CD4-positive, CD25-positive, alpha-beta regulatory T cell (primary cell): ENCODE data around the gene AK1. TPM values are rescaled to one million over a fixed set of nuclear protein-coding genes. Genes with fewer than 3 reads are reported as not detected.
"Not testable (repeated sequence)": the region's sequence is repeated elsewhere in the genome, so short reads cannot be mapped to it uniquely, and the experiment has no call there.

Source experiments
- ATAC-seq, 2 donors: fragments of 150-1000 bp; cut with Tn5 transposase; one replicate each; pipeline ENCODE4 v1.10.0; 2021; ENCODE audit warnings: low read depth in 2 of 2, moderate number of reproducible peaks in 2 of 2, moderate library complexity in 1 of 2
- DNase-seq, 3 donors: peaks; one replicate each; pipeline versions ENCODE4 v3.0.0 to v3.0.0-alpha.2; 2012 to 2022; ENCODE audit warnings: mixed read lengths in 1 of 3
- H3K27ac ChIP-seq: one replicate; pipeline ENCODE4 v1.7.0; 2013; ENCODE audit warnings: mild to moderate bottlenecking, low read length; ENCODE audit not compliant: insufficient read depth, poor library complexity, severe bottlenecking
- H3K27me3 ChIP-seq: one replicate; pipeline ENCODE4 v1.7.0; 2013; ENCODE audit warnings: low read length; ENCODE audit not compliant: control insufficient read depth, insufficient read depth
- H3K36me3 ChIP-seq: one replicate; pipeline ENCODE4 v1.7.0; 2013; ENCODE audit warnings: mild to moderate bottlenecking, low read length, moderate library complexity; ENCODE audit not compliant: control insufficient read depth, insufficient read depth
- H3K4me1 ChIP-seq: 2 replicates; pipeline ENCODE4 v1.7.0; 2013; ENCODE audit warnings: mild to moderate bottlenecking, low read length; ENCODE audit not compliant: insufficient read depth, control insufficient read depth, poor library complexity, severe bottlenecking
- H3K4me3 ChIP-seq: one replicate; pipeline ENCODE4 v1.7.0; 2013; ENCODE audit warnings: low read depth, mild to moderate bottlenecking, low read length, moderate library complexity
- H3K9me3 ChIP-seq, 2 experiments: 1 replicate in 1 of 2; 2 replicates in 1 of 2; pipeline ENCODE4 v1.7.0; 2013; ENCODE audit warnings: low read length in 2 of 2, mild to moderate bottlenecking in 1 of 2, moderate library complexity in 1 of 2; ENCODE audit not compliant: control insufficient read depth in 2 of 2
- H3K27ac Mint-ChIP-seq, 3 donors: one replicate each; pipeline ENCODE4 v1.8.0; 2020 to 2022; ENCODE audit warnings: mild to moderate bottlenecking in 3 of 3, mixed read lengths in 3 of 3, moderate library complexity in 2 of 3
- H3K27me3 Mint-ChIP-seq: one replicate; pipeline ENCODE4 v1.8.0; 2022; ENCODE audit warnings: mild to moderate bottlenecking, mixed read lengths
- H3K36me3 Mint-ChIP-seq: one replicate; pipeline ENCODE4 v1.8.0; 2020; ENCODE audit warnings: mixed read lengths
- H3K4me1 Mint-ChIP-seq, 4 donors: one replicate each; pipeline ENCODE4 v1.8.0; 2020 to 2022; ENCODE audit warnings: mixed read lengths in 4 of 4, mild to moderate bottlenecking in 1 of 4
- H3K4me3 Mint-ChIP-seq, 4 donors: one replicate each; pipeline ENCODE4 v1.8.0; 2020 to 2022; ENCODE audit warnings: mild to moderate bottlenecking in 4 of 4, mixed read lengths in 4 of 4, moderate library complexity in 3 of 4
- H3K9me3 Mint-ChIP-seq, 7 donors: one replicate each; pipeline ENCODE4 v1.8.0; 2020 to 2022; ENCODE audit warnings: mixed read lengths in 7 of 7, mild to moderate bottlenecking in 3 of 7, moderate library complexity in 2 of 7
- polyA plus RNA-seq, 4 donors: library from polyadenylated mRNA; unstranded; fragments of 300-500 nt; fragmentation: Illumina TruSeq; gene quantifications; one replicate each; pipeline ENCODE4 v1.2.3, GENCODE V29; 2021
- total RNA-seq: library from RNA; stranded (reverse); gene quantifications from one replicate; pipeline ENCODE4 v1.2.3, GENCODE V29; 2022

AK1 gene
- total and polyA plus RNA-seq, 5 donors from 2014 or later, result 0.08 to 84.7 (median 0.29) TPM

DNA sequence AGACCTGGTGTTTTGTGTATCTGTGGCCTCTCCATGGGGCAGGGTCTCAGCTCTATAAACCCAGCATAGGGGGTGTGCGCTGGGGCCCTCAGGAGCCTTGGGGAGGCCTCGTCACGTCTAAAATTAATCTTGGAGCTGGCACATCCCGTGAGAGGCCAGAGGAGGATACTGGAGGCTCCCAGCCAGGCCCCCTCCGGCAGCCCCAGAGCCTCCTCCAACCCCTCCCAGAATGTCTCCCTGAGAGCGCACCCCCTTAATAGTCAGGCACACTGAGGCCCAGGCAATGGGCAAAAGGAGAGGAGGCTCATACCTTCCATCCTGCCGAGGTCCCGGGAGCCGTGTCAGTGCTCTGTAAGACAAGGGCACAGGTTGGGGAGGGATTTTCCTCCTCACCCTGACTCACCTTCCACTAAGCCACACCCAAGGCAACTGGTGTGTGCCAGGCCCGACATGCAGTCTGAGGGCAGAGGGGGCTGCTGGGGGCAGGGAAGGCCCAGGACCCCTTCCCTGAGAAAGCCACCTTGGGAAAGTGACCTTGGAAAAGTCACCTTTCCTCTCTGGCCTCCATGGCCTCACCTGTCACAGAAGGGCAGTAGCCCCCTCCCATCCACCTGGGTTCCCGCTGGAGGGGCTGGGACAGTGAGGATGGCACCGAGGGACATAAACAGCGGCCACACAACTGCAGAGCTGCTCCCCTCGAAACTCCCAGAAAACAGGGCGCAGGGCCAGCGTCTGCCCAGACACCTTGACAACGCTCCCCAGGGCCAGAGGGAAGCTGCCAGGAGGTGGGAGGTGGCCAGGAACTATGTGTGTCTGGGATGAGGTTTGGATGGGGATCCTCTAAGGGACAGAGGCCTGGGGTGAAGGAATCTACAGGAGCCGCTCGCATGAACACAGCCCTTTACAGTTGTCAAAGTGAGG is 2.9 kb downstream of the AK1 start:
- Mint-ChIP-seq H3K27me3 (no peaks in the 10 kb centered on the region), H3K27ac (no peak overlapping the region), H3K4me1 (peaks cover 0 to 16% (median 4%) of the 10 kb centered on the region in 4 donors), H3K9me3 (no peaks in the 10 kb centered on the region), H3K36me3 (peaks cover 12% of the 10 kb centered on the region), H3K4me3 (no peak overlapping the region)
- no peaks in the 10 kb centered on the region for H3K27me3 ChIP-seq
- ATAC-seq, result no peak
- DNase-seq, result no peak
- no peak overlapping the region for H3K4me3 ChIP-seq
- H3K27ac ChIP-seq, result no peak overlapping the region
- no peaks in the 10 kb centered on the region for H3K9me3 ChIP-seq
- H3K36me3 ChIP-seq, result no peaks in the 10 kb centered on the region
- H3K4me1 ChIP-seq, result peaks cover 9% of the 10 kb centered on the region

GRCh38 chr9:127873886-127874285 is 3.6 kb downstream of the AK1 start:
- no peaks in the 10 kb centered on the region for H3K9me3 Mint-ChIP-seq
- Histone ChIP-seq H3K9me3 (no peaks in the 10 kb centered on the region), H3K36me3 (no peaks in the 10 kb centered on the region), H3K27ac (no peak overlapping the region), H3K4me3 (no peak overlapping the region), H3K27me3 (no peaks in the 10 kb centered on the region), H3K4me1 (peaks cover 9% of the 10 kb centered on the region)
- peaks cover 9% of the 10 kb centered on the region for H3K36me3 Mint-ChIP-seq
- DNase-seq (no peak), ATAC-seq (no peak)
- peaks cover 0 to 16% (median 4%) of the 10 kb centered on the region in 4 donors for H3K4me1 Mint-ChIP-seq
- H3K4me3 Mint-ChIP-seq, result no peak overlapping the region
- H3K27ac Mint-ChIP-seq, result no peak overlapping the region
- no peaks in the 10 kb centered on the region for H3K27me3 Mint-ChIP-seq

DNA sequence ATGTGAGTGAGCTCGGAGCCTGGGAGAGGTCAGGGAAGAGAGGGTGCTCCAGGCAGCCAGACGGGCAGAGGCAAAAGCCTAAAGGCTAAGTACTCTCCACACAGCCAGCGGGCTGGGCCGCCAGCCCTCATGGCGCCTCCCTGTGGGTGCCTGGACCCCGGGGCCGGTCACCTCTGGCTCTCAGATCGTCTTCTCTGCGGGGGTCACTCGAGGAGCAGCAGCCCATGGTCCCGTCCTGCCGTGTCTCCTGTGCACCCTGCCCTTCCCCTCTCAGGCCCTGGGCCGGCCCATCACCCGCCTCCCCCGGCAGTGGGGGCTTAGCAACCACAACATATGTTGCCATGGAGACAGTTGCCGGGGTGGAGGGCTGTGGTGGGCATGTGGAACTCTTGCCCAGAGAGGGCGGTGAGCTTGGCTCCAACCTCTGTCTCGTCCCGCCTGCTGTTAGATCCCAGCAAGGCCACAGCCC is 4.2 kb downstream of the AK1 start:
- H3K36me3 ChIP-seq, result no peaks in the 10 kb centered on the region
- no peak overlapping the region for H3K4me3 ChIP-seq
- H3K9me3 Mint-ChIP-seq, result no peaks in the 10 kb centered on the region
- H3K27me3 ChIP-seq, result no peaks in the 10 kb centered on the region
- no peak overlapping the region for H3K4me3 Mint-ChIP-seq
- ATAC-seq (no peak), DNase-seq (no peak)
- no peak overlapping the region for H3K27ac Mint-ChIP-seq
- H3K27me3 Mint-ChIP-seq, result no peaks in the 10 kb centered on the region
- no peak overlapping the region for H3K27ac ChIP-seq
- H3K9me3 ChIP-seq, result no peaks in the 10 kb centered on the region
- peaks cover 9% of the 10 kb centered on the region for H3K4me1 ChIP-seq
- peaks cover 0 to 13% (median 3%) of the 10 kb centered on the region in 4 donors for H3K4me1 Mint-ChIP-seq
- H3K36me3 Mint-ChIP-seq, result peaks cover 9% of the 10 kb centered on the region

GRCh38 chr9:127872369-127873222 is 4.9 kb downstream of the AK1 start:
- no peak overlapping the region for H3K27ac Mint-ChIP-seq
- H3K9me3 Mint-ChIP-seq, result no peaks in the 10 kb centered on the region
- H3K27ac ChIP-seq, result no peak overlapping the region
- H3K4me3 ChIP-seq, result no peak overlapping the region
- DNase-seq, result no peak
- no peak overlapping the region for H3K4me3 Mint-ChIP-seq
- H3K36me3 Mint-ChIP-seq, result peaks cover 9% of the 10 kb centered on the region
- no peaks in the 10 kb centered on the region for H3K36me3 ChIP-seq
- H3K27me3 Mint-ChIP-seq, result no peaks in the 10 kb centered on the region
- H3K9me3 ChIP-seq, result no peaks in the 10 kb centered on the region
- H3K27me3 ChIP-seq, result no peaks in the 10 kb centered on the region
- peaks cover 6% of the 10 kb centered on the region for H3K4me1 ChIP-seq
- ATAC-seq, result no peak
- H3K4me1 Mint-ChIP-seq, result peaks cover 0 to 9% (median 0%) of the 10 kb centered on the region in 4 donors

GRCh38 chr9:127871531-127871930 is 5.9 kb downstream of the AK1 start:
- H3K4me1 Mint-ChIP-seq, result peaks cover 0 to 5% (median 0%) of the 10 kb centered on the region in 4 donors
- H3K27ac ChIP-seq, result no peak overlapping the region
- H3K9me3 ChIP-seq, result no peaks in the 10 kb centered on the region
- DNase-seq (no peak), ATAC-seq (no peak)
- H3K36me3 ChIP-seq, result no peaks in the 10 kb centered on the region
- peak overlapping the region in 1 of 3 donors; percentile 74 for H3K27ac Mint-ChIP-seq
- H3K36me3 Mint-ChIP-seq, result peaks cover 9% of the 10 kb centered on the region
- no peaks in the 10 kb centered on the region for H3K9me3 Mint-ChIP-seq
- H3K4me3 ChIP-seq, result no peak overlapping the region
- H3K27me3 ChIP-seq, result no peaks in the 10 kb centered on the region
- no peak overlapping the region for H3K4me3 Mint-ChIP-seq
- H3K27me3 Mint-ChIP-seq, result no peaks in the 10 kb centered on the region
- H3K4me1 ChIP-seq, result no peaks in the 10 kb centered on the region

GRCh38 chr9:127870887-127871286 is 6.6 kb downstream of the AK1 start:
- H3K27ac Mint-ChIP-seq, result no peak overlapping the region
- no peaks in the 10 kb centered on the region for H3K9me3 Mint-ChIP-seq

DNA sequence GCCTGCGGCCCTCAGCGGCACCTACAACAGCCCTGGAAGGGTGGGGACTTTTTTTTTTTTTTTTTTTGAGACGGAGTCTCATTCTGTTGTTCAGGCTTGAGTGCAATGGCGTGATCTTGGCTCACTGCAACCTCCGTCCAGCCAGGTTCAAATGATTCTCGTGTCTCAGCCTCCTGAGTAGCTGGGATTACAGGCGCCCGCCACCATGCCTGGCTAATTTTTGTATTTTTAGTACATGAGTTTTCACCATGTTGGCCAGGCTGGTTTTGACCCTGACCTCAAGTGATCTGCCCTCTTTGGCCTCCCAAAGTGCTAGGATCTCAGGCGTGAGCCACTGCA is 7.4 kb downstream of the AK1 start:
- H3K9me3 Mint-ChIP-seq, H3K36me3 ChIP-seq, H3K27me3 Mint-ChIP-seq, DNase-seq, H3K9me3 ChIP-seq, H3K4me1 ChIP-seq, H3K4me3 Mint-ChIP-seq, H3K27me3 ChIP-seq, ATAC-seq, H3K27ac Mint-ChIP-seq, H3K4me3 ChIP-seq, H3K27ac ChIP-seq: not testable (repeated sequence)
- Mint-ChIP-seq H3K4me1 (peaks cover 0 to 17% (median 6%) of the 10 kb centered on the region in 4 donors), H3K36me3 (peaks cover 12% of the 10 kb centered on the region)

More at GRCh38 chr9:127870887-127871286, 6.6 kb downstream of the AK1 start:
- ATAC-seq (no peak), DNase-seq (no peak)
- no peaks in the 10 kb centered on the region for H3K27me3 ChIP-seq
- Mint-ChIP-seq H3K4me3 (no peak overlapping the region), H3K4me1 (peaks cover 0 to 9% (median under 1%) of the 10 kb centered on the region in 4 donors), H3K27me3 (no peaks in the 10 kb centered on the region), H3K36me3 (peaks cover 10% of the 10 kb centered on the region)
- H3K27ac ChIP-seq, result no peak overlapping the region
- no peaks in the 10 kb centered on the region for H3K36me3 ChIP-seq
- H3K9me3 ChIP-seq, result no peaks in the 10 kb centered on the region
- no peaks in the 10 kb centered on the region for H3K4me1 ChIP-seq
- no peak overlapping the region for H3K4me3 ChIP-seq
